HCT116 (cell line): ENCODE measurements around the gene VIPR2. TPM values are rescaled to one million over a fixed set of nuclear protein-coding genes. Genes with fewer than 3 reads are reported as not detected.

ENCODE experiments used
- ATAC-seq: fragments of 200-7000 bp; cut with Tn5 transposase; 2 replicates; pipeline ENCODE4 v1.9.1; 2020; ENCODE audit warnings: mild to moderate bottlenecking, moderate library complexity
- BruUV-seq: library from RNA; stranded (reverse); fragments of 400-500 nt; replicated peaks from 2 replicates; lab custom pipeline; 2021; lab: Mats Ljungman, UMichigan
- CTCF ChIA-PET: fragments of 300-600 bp; sonication (Branson Sonifier 250); formaldehyde crosslinking; loops from one replicate; lab custom pipeline; 2021; ENCODE audit warnings: antibody characterized with exemption; lab: Charles Lee
- POLR2A ChIA-PET: fragments of 300-600, 350-600 bp; sonication (Branson Sonifier 250); formaldehyde crosslinking; loops from one replicate; lab custom pipeline; 2021; ENCODE audit warnings: antibody characterized with exemption; lab: Charles Lee
- RAD21 ChIA-PET, 2 experiments: fragments of 300-600 bp; sonication (Branson Sonifier 250); formaldehyde crosslinking; loops; one replicate each; lab custom pipeline; 2023; ENCODE audit warnings: low total read pairs in 2 of 2; ENCODE audit not compliant: uncharacterized antibody in 2 of 2, unreplicated experiment in 2 of 2, low non-redundant PET in 1 of 2; lab: Charles Lee
- DNase-seq: peaks from one replicate; pipeline ENCODE4 v3.0.0-alpha.2; 2010; ENCODE audit warnings: low read depth, low spot score
- H2AFZ ChIP-seq: fragments of 200-600 bp; shearing (Covaris generic), sonication (generic); 2 replicates; pipeline ENCODE4 v1.6.1; 2017; ENCODE audit warnings: low read depth, mixed run types, mixed read lengths, antibody characterized with exemption, low read length; ENCODE audit not compliant: poor library complexity, severe bottlenecking
- H3K27ac ChIP-seq: 2 replicates; pipeline ENCODE4 v1.5.1; 2012; ENCODE audit warnings: low read depth, low read length
- H3K27me3 ChIP-seq: fragments of 200-600 bp; sonication (generic); 2 replicates; pipeline ENCODE4 v1.6.1; 2016; ENCODE audit warnings: mixed run types, low read length, mixed read lengths; ENCODE audit not compliant: insufficient read depth
- H3K36me3 ChIP-seq, 2 experiments: fragments of 200-500 bp in 1 of 2; fragments of 200-600 bp in 1 of 2; sonication (Bioruptor generic) in 1 of 2; sonication (generic) in 1 of 2; 2 replicates each; pipeline versions ENCODE4 v1.5.1 to v1.6.1; 2014 to 2016; ENCODE audit warnings: low read length in 2 of 2, inconsistent platforms in 1 of 2, mixed read lengths in 1 of 2, mixed run types in 1 of 2; ENCODE audit not compliant: insufficient read depth in 2 of 2, control insufficient read depth in 1 of 2
- H3K4me1 ChIP-seq, 2 experiments: fragments of 200-600 bp in 1 of 2; sonication (generic) in 1 of 2; 2 replicates each; pipeline versions ENCODE4 v1.5.1 to v1.6.1; 2012 to 2017; ENCODE audit warnings: low read length in 2 of 2, inconsistent platforms in 1 of 2, mild to moderate bottlenecking in 1 of 2, mixed read lengths in 1 of 2, mixed run types in 1 of 2, moderate library complexity in 1 of 2; ENCODE audit not compliant: insufficient read depth in 2 of 2, control insufficient read depth in 1 of 2
- H3K4me2 ChIP-seq: fragments of 200-600 bp; sonication (generic); 2 replicates; pipeline ENCODE4 v1.6.1; 2017; ENCODE audit warnings: mixed run types, low read length, mixed read lengths
- H3K4me3 ChIP-seq, 2 experiments: fragments of 200-600 bp in 1 of 2; sonication (generic) in 1 of 2; replicated peaks in 1 of 2; 2 replicates each; pipeline ENCODE4 v1.5.1; 2011 to 2016; ENCODE audit warnings: low read length in 2 of 2, control low read depth in 1 of 2, low read depth in 1 of 2, mild to moderate bottlenecking in 1 of 2, mixed read lengths in 1 of 2, mixed run types in 1 of 2
- H3K79me2 ChIP-seq: fragments of 200-600 bp; sonication (generic); 2 replicates; pipeline ENCODE4 v1.6.1; 2017; ENCODE audit warnings: mild to moderate bottlenecking, mixed run types, low read length, moderate library complexity, mixed read lengths; ENCODE audit not compliant: insufficient read depth
- H3K9ac ChIP-seq: fragments of 200-600 bp; sonication (generic); 2 replicates; pipeline ENCODE4 v1.6.1; 2016; ENCODE audit warnings: low read length, mixed read lengths
- H3K9me2 ChIP-seq: fragments of 200-600 bp; sonication (generic), shearing (Covaris generic); 2 replicates; pipeline ENCODE4 v1.6.1; 2017; ENCODE audit warnings: mixed run types, mild to moderate bottlenecking, moderate library complexity; ENCODE audit not compliant: insufficient read depth
- H3K9me3 ChIP-seq, 2 experiments: fragments of 200-500 bp in 1 of 2; fragments of 200-600 bp in 1 of 2; sonication (Bioruptor generic) in 1 of 2; sonication (generic) in 1 of 2; 2 replicates each; pipeline ENCODE4 v1.6.1; 2014 to 2017; ENCODE audit warnings: low read length in 2 of 2, mixed read lengths in 2 of 2, inconsistent platforms in 1 of 2, low read depth in 1 of 2, mild to moderate bottlenecking in 1 of 2, mixed run types in 1 of 2, moderate library complexity in 1 of 2; ENCODE audit not compliant: control insufficient read depth in 1 of 2, insufficient read depth in 1 of 2
- H4K20me1 ChIP-seq: fragments of 200-600 bp; sonication (generic), shearing (Covaris generic); 2 replicates; pipeline ENCODE4 v1.6.1; 2017; ENCODE audit warnings: mixed run types, mild to moderate bottlenecking, moderate library complexity; ENCODE audit not compliant: insufficient read depth
- CBX3 ChIP-seq: IDR thresholded peaks from 2 replicates; pipeline ENCODE4 v1.6.1; 2012; ENCODE audit warnings: low read depth
- CEBPB ChIP-seq: IDR thresholded peaks from 2 replicates; pipeline ENCODE4 v1.6.1; 2012; ENCODE audit warnings: low read depth
- CTCF ChIP-seq, 3 experiments: fragments of 200-600 bp in 1 of 3; sonication (generic) in 1 of 3; IDR thresholded peaks in 2 of 3; conservative IDR thresholded peaks in 1 of 3; 2 replicates each; pipeline ENCODE4 v1.5.1; 2012 to 2017; ENCODE audit warnings: low read depth in 2 of 3, low read length in 2 of 3, antibody characterized with exemption in 1 of 3, borderline replicate concordance in 1 of 3, control low read depth in 1 of 3, mild to moderate bottlenecking in 1 of 3, mixed read lengths in 1 of 3, mixed run types in 1 of 3, moderate library complexity in 1 of 3; ENCODE audit not compliant: insufficient read depth in 1 of 3
- EGR1 ChIP-seq: IDR thresholded peaks from 2 replicates; pipeline ENCODE4 v1.6.1; 2012; ENCODE audit warnings: low read depth
- ELF1 ChIP-seq: IDR thresholded peaks from 2 replicates; pipeline ENCODE4 v1.6.1; 2012; ENCODE audit warnings: low read depth, borderline replicate concordance
- EZH2 ChIP-seq: fragments of 200-600 bp; sonication (generic); IDR thresholded peaks from 2 replicates; pipeline ENCODE4 v1.6.1; 2017; ENCODE audit warnings: antibody characterized with exemption, mixed run types
- EZH2phosphoT487 ChIP-seq: fragments of 200-600 bp; IDR thresholded peaks from 2 replicates; pipeline ENCODE4 v1.6.1; 2018; ENCODE audit warnings: antibody characterized with exemption, borderline replicate concordance
- FOSL1 ChIP-seq: IDR thresholded peaks from 2 replicates; pipeline ENCODE4 v1.6.1; 2012; ENCODE audit warnings: low read depth
- JUND ChIP-seq: IDR thresholded peaks from 2 replicates; pipeline ENCODE4 v1.6.1; 2012
- MAX ChIP-seq: IDR thresholded peaks from 2 replicates; pipeline ENCODE4 v1.6.1; 2012
- POLR2AphosphoS5 ChIP-seq: IDR thresholded peaks from 2 replicates; pipeline ENCODE4 v1.6.1; 2011; ENCODE audit warnings: mild to moderate bottlenecking, low read depth, low read length, moderate library complexity
- RAD21 ChIP-seq: IDR thresholded peaks from 2 replicates; pipeline ENCODE4 v1.6.1; 2012; ENCODE audit warnings: low read depth, mild to moderate bottlenecking
- REST ChIP-seq: IDR thresholded peaks from 2 replicates; pipeline ENCODE4 v1.6.1; 2012; ENCODE audit warnings: low read depth
- SIN3A ChIP-seq: IDR thresholded peaks from 2 replicates; pipeline ENCODE4 v1.6.1; 2012; ENCODE audit warnings: low read depth
- SP1 ChIP-seq: IDR thresholded peaks from 2 replicates; pipeline ENCODE4 v1.6.1; 2012; ENCODE audit warnings: low read depth
- SRF ChIP-seq: IDR thresholded peaks from 2 replicates; pipeline ENCODE4 v1.6.1; 2012; ENCODE audit warnings: low read depth
- TCF7L2 ChIP-seq: IDR thresholded peaks from 2 replicates; pipeline ENCODE4 v1.7.0; 2011; ENCODE audit warnings: borderline replicate concordance, inconsistent platforms; ENCODE audit not compliant: insufficient read depth, insufficient read length; ENCODE audit errors: extremely low read depth
- YY1 ChIP-seq: IDR thresholded peaks from 2 replicates; pipeline ENCODE4 v1.6.1; 2011; ENCODE audit warnings: low read length, low read depth, moderate library complexity, mild to moderate bottlenecking; ENCODE audit not compliant: insufficient replicate concordance; ENCODE audit errors: extremely low read depth
- ZBTB33 ChIP-seq: IDR thresholded peaks from 2 replicates; pipeline ENCODE4 v1.6.1; 2011; ENCODE audit warnings: mild to moderate bottlenecking, low read length, moderate library complexity; ENCODE audit not compliant: insufficient replicate concordance; ENCODE audit errors: extremely low read depth
- ZNF274 ChIP-seq: fragments of 200-500 bp; sonication (Bioruptor generic); IDR thresholded peaks from 2 replicates; pipeline ENCODE4 v1.6.1; 2014; ENCODE audit warnings: mild to moderate bottlenecking, low read depth, low read length, inconsistent platforms
- intact Hi-C: fragments of 100-400 bp; cut with micrococcal nuclease; formaldehyde crosslinking; loops from 2 replicates; pipeline ENCODE4 v1.10.0; 2022
- total RNA-seq: library from RNA; stranded (reverse); gene quantifications from one replicate; pipeline ENCODE4 v1.2.1, GENCODE V29; 2021; ENCODE audit not compliant: unreplicated experiment

The VIPR2 gene
- total RNA-seq, 1 experiment from 2014 or later, result 0.10 TPM

GRCh38 chr7:159117366-159118196 lies 27.1 kb downstream of the VIPR2 start:
- no TSS peak for BruUV-seq
- CTCF ChIA-PET, result no interaction called here

More at GRCh38 chr7:159117366-159118196, 27.1 kb downstream of the VIPR2 start:
- H3K4me2 ChIP-seq, result no peak overlapping the region
- no peak overlapping the region for H2AFZ ChIP-seq
- ATAC-seq (no peak), DNase-seq (no peak)
- no peaks in the 10 kb centered on the region; the same call in 1 of the 2 replicates for H4K20me1 ChIP-seq
- TF ChIP-seq EZH2phosphoT487, result no peak
- no peak for TF ChIP-seq SRF
- no peak for TF ChIP-seq REST
- TF ChIP-seq MAX, result no peak
- no peak for TF ChIP-seq YY1
- TF ChIP-seq EZH2, result no peak
- no peak for TF ChIP-seq CBX3
- TF ChIP-seq ZBTB33, result no peak
- TF ChIP-seq RAD21, result no peak
- no peak for TF ChIP-seq CTCF (IDR thresholded peaks at IDR 0.05 in 2 of 3, conservative IDR thresholded peaks at IDR 0.05 in 1 of 3; ENCODE audit: borderline replicate concordance in 1 of 3, insufficient read depth in 1 of 3, low read depth in 2 of 3, low read length in 2 of 3)
- TF ChIP-seq SP1, result no peak
- TF ChIP-seq ZNF274, result no peak
- TF ChIP-seq FOSL1, result no peak
- TF ChIP-seq TCF7L2, result no peak
- no peak for TF ChIP-seq POLR2AphosphoS5
- no peak for TF ChIP-seq SIN3A
- no peak for TF ChIP-seq EGR1
- no peak for TF ChIP-seq CEBPB
- no peak for TF ChIP-seq JUND
- no peak for TF ChIP-seq ELF1
- intact Hi-C loops, result no loop called here
- no peaks in the 10 kb centered on the region for H3K4me1 ChIP-seq
- H3K79me2 ChIP-seq, result no peaks in the 10 kb centered on the region
- ChIA-PET POLR2A (no interaction called here), RAD21 (no interaction called here)
- no peaks in the 10 kb centered on the region for H3K9me3 ChIP-seq
- no peak overlapping the region for H3K4me3 ChIP-seq
- no peak overlapping the region for H3K27ac ChIP-seq
- H3K9me2 ChIP-seq, result no peaks in the 10 kb centered on the region
- H3K36me3 ChIP-seq, result no peaks in the 10 kb centered on the region
- peaks cover 28% of the 10 kb centered on the region for H3K27me3 ChIP-seq
- no peak overlapping the region for H3K9ac ChIP-seq
